ENCODE measurements around the gene C9orf85.
"Not testable (repeated sequence)": the region's sequence is repeated elsewhere in the genome, so short reads cannot be mapped to it uniquely, and the experiment has no call there.

C9orf85 gene

GRCh38 chr9:71984831-71985281 lies 73.4 kb downstream of the C9orf85 start:
- TF ChIP-seq POLR2A (IDR thresholded peaks at IDR 0.05; ENCODE audit: low read depth, low read length), result no peak
- FAIRE-seq, result no peak
- no peak for DNase-seq (ENCODE audit: insufficient read length, low spot score)

DNA sequence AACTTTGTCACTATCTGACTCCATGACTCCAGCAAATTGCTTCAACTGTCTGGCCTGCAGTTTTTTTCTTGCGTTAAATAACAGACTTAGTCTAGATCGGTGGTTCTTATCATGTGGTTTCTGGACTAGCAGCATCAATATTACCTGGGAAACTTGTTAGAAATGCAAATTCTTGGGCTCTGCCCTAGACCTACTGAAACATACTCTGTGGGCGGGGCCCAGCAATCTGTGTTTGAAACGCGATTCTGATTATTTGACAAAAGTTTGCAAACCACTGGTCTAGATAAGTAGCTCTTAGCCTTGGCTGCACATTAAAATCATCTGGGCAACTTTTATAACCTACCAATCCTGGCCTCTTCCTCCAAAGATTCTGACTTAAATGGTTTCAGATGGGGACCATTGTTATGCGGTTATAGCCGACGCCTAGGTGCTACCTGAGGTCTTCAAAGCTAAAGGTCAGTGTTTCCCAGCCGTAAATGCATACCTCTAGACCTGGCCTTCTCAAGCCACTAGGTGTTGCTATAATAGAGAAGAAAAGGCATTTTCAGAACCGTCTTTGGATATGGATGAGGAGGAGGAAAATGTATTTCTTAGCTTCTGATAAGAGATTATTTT lies 74.0 kb downstream of the C9orf85 start:
- no peak for DNase-seq (ENCODE audit: insufficient read length, low spot score)
- no peak for FAIRE-seq

GRCh38 chr9:71986900-71987299 lies 75.5 kb downstream of the C9orf85 start:
- TF ChIP-seq POLR2A (IDR thresholded peaks at IDR 0.05; ENCODE audit: low read depth, low read length), result no peak
- DNase-seq (ENCODE audit: insufficient read length, low spot score) (no peak), FAIRE-seq (no peak)

More for the DNA sequence above, 74.0 kb downstream of the C9orf85 start:
- no peak for TF ChIP-seq POLR2A (IDR thresholded peaks at IDR 0.05; ENCODE audit: low read depth, low read length)

- no peak for TF ChIP-seq POLR2A (IDR thresholded peaks at IDR 0.05; ENCODE audit: low read depth, low read length)
- FAIRE-seq (no peak), DNase-seq (ENCODE audit: insufficient read length, low spot score) (no peak)
Observed at GRCh38 chr9:71987471-71988371, 76.3 kb downstream of the C9orf85 start.

DNA sequence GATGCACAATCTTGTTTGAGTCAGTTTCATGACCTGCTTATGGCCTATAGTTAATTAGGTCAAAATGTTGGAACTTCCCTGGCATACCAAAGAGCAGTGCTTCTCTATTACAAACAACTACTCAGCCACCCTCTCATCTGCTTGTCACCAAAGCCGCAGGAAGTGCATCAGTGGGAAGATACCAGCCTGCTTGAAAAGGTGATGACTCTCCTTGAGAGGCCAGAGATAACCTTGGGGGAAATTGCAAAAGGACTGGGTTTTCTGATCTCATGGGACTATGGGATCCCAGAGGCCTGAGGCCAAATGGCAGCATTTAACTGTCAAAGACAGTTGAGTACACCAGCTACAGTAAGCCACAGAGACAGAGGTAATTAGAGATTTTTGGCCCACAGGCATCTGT lies 79.0 kb downstream of the C9orf85 start:
- TF ChIP-seq POLR2A (IDR thresholded peaks at IDR 0.05; ENCODE audit: low read depth, low read length), result no peak
- no peak for FAIRE-seq

DNA sequence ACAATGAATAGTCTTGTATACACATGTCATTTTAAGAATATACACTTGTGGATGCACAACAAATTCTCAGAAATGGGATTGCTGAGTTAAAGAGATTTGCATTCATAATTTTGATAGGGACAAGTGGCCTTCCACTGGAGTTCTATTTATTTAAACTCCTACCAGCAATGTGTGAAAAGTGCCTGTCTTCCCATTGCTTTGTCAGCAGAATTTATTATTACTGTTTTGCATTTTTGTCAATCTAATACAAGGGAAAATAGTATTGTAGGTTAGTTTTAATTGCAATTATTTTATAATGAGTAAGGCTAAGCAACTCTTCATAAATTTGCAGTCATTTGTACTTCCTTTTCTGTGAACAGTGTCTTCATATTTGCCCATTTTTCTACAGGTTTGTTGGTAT lies 94.0 kb downstream of the C9orf85 start:
- FAIRE-seq, result no peak
- no peak for DNase-seq (ENCODE audit: insufficient read length, low spot score)
- no peak for TF ChIP-seq POLR2A (IDR thresholded peaks at IDR 0.05; ENCODE audit: low read depth, low read length)

More for the DNA sequence above, 79.0 kb downstream of the C9orf85 start:
- no peak for DNase-seq (ENCODE audit: insufficient read length, low spot score)

- DNase-seq (ENCODE audit: insufficient read length, low spot score) (peak; percentile 24), FAIRE-seq (peak; percentile 92)
- no peak for TF ChIP-seq POLR2A (IDR thresholded peaks at IDR 0.05; ENCODE audit: low read depth, low read length)
Observed at GRCh38 chr9:72006501-72006900, 95.1 kb downstream of the C9orf85 start.

DNA sequence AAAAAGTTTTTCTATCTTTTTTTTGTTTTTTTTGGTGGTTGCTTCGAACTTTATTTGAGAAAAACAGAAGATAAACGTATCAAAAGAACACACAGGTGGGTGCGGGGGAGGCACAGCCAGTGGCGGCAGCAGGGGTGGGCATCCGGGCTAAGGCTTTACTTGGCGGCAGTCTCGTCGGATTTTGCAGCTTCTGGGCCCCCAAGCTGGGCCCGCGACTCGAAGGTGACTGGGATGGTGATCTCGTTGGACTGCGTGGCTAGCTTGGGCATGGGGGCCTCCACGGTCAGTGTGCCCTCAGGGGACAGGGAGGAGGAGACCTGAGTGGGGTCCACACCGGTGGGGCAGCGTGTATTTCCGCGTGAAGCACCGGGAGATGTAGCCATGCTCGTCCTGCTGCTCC lies 96.3 kb downstream of the C9orf85 start:
- not testable (repeated sequence) for DNase-seq (ENCODE audit: insufficient read length, low spot score); FAIRE-seq

DNA sequence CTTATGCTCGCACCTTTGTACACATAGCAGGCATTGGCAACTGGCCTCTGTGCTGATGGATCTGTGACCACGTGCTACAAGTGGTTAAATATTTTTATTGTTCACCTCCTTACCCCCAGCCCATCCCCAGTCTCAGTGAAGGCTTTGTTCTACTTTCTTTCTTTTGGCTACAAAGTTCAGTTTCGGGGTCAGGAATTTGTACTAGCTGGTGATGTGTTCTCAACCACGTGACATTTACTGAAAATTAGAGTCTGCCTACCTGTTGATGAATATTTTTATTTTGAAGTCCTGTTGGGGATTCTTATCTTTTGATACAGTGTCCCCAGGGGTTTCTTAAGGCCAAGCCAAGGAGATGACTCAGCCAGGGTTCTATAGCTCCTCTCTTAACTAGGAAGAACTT lies 101.2 kb downstream of the C9orf85 start:
- no peak for FAIRE-seq
- DNase-seq (ENCODE audit: insufficient read length, low spot score), result no peak
- TF ChIP-seq POLR2A (IDR thresholded peaks at IDR 0.05; ENCODE audit: low read depth, low read length), result no peak

DNA sequence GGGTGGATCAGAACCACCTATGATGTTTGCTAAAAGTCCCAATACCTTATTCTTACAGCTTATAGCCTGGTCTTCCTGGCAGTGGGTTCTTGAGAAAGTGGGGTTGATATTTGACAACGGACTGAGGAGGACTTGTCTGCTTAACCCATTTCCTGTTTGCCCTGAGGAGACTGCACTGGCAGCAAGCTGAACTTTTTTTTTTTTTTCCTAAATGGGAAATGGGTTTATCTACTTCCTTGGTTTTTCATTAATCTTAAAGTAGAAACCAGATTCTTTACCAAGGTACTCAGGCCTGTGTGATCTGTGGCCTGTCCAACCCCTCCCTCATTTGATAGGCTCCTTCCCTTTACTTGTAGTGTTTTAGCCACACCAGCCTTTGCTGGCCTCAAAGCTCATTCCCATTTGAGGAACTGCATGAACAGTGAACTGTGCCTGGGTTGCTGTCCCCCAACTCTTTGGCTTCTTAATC lies 101.9 kb downstream of the C9orf85 start:
- no peak for TF ChIP-seq POLR2A (IDR thresholded peaks at IDR 0.05; ENCODE audit: low read depth, low read length)
- FAIRE-seq, result peak; percentile 11
- no peak for DNase-seq (ENCODE audit: insufficient read length, low spot score)

DNA sequence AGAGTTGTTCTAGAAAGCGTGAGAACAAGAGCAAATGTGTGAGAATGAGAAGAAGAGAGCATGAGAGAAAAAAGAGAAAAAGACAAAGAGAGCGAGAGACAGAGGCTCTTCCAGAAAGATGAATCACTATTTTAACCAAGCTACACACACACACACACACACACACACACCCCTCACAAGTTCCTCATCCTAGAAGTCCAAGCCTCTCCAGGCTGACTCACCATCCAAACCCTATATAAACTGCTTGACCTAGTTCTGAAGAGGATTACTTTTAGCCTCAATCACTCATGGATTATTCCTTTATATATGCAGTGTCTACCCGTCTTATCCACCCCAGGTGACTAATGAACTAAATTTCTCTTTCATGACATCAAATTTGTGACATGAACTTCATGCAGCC lies 111.4 kb downstream of the C9orf85 start:
- no peak for TF ChIP-seq POLR2A (IDR thresholded peaks at IDR 0.05; ENCODE audit: low read depth, low read length)
- DNase-seq (ENCODE audit: insufficient read length, low spot score), result peak; percentile 69
- FAIRE-seq, result peak; percentile 96

Measured in H54 (cell line).